ENCODE measurements around the gene PNPLA7.

PNPLA7 gene

DNA sequence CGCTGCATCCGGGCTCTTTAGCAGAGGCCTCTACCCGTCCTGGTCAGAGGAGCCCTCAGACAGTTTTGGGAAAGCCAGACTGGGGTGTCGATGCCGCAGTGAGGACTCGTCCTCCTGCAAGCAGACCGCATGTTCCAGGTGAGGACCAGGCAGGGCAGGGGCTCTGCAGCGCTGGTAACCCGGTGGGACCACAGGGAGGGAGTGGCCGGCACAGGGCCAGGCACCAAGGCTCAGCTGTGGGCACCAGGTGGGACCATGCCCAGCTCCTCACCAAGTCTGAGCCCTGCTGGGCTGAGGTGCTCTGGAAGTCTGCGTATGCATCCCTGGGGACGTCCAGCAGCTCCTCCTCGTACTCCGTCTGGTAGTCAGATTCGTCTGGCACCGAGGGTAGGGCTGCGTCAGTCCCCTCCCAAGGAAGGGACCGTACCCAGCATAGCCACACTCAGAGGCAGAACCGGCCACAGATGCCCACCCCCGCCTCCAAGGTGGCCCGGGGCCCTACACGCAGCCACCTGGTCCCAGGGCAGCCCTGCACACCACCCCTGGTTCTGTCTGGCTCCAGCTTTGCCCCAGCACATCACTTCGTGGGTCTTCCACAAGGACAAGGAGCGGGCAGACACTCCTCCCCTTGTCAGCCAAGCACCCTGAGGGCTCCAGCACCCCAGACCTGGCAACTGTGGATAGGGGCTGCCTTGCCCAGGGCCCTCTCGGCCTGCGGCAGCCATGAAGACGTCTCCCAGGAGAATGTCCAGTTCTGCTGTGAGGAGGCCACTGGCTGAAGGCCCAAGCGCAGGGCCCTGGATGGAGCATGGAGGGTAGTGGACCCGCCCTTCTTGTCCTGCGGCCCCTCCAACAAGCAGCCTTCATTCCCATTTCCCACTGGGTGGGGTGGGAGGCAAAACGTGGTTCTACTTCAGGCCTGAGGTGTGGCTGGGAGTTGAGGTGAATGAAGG lies 89.6 kb downstream of the PNPLA7 start:
- peak; percentile 52 for DNase-seq (ENCODE audit: low spot score)
- H3K27ac ChIP-seq (ENCODE audit: poor library complexity, severe bottlenecking), result no peak overlapping the region
- TF ChIP-seq, protein P1, sequence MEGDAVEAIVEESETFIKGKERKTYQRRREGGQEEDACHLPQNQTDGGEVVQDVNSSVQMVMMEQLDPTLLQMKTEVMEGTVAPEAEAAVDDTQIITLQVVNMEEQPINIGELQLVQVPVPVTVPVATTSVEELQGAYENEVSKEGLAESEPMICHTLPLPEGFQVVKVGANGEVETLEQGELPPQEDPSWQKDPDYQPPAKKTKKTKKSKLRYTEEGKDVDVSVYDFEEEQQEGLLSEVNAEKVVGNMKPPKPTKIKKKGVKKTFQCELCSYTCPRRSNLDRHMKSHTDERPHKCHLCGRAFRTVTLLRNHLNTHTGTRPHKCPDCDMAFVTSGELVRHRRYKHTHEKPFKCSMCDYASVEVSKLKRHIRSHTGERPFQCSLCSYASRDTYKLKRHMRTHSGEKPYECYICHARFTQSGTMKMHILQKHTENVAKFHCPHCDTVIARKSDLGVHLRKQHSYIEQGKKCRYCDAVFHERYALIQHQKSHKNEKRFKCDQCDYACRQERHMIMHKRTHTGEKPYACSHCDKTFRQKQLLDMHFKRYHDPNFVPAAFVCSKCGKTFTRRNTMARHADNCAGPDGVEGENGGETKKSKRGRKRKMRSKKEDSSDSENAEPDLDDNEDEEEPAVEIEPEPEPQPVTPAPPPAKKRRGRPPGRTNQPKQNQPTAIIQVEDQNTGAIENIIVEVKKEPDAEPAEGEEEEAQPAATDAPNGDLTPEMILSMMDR (IDR thresholded peaks at IDR 0.05; ENCODE audit: poor library complexity, severe bottlenecking), result no peak

DNA sequence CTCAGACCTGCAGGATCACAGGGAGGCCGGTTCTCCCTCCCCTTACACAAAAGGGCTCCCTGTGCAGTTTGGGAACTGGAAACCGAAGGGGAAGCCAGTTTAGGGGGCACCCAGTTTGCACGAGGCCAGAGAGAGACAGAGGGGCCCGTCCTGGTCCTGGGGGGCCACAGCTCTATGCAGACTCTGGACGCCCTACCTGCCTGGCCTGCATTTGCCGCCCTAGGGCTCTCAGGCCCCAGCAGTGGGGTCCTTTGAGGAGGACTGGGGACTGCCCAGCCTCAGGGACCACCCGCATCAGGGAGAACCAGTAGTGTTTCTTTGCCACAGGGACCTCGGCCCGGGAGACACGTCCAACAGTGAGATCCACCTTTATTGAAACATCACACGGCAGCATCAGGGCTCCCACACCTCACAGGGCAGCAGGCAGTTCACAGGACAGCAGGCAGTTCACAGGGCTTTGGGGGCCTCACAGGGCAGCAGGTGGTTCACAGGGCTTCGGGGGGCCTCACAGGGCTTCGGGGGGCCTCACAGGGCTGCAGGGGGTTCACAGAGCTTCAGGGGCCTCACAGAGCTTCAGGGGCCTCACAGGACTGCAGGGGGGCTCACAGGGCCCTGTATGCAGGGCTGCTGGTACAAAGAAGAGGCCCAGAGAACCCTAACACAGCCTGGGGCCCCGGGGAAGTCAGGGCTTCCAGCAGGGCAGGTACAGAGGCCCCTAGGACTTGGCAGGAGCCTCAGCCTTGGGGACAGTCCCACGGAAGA lies 90.4 kb downstream of the PNPLA7 start:
- Histone ChIP-seq H3K4me3 (ENCODE audit: severe bottlenecking) (peak overlapping the region; percentile 69), H3K4me1 (ENCODE audit: insufficient read depth, poor library complexity, severe bottlenecking) (no peaks in the 10 kb centered on the region), H3K27me3 (ENCODE audit: insufficient read depth, poor library complexity, severe bottlenecking) (no peaks in the 10 kb centered on the region), H3K9me3 (ENCODE audit: severe bottlenecking) (no peaks in the 10 kb centered on the region), H3K27ac (ENCODE audit: poor library complexity, severe bottlenecking) (no peak overlapping the region), H3K36me3 (ENCODE audit: low read depth) (peaks cover 11% of the 10 kb centered on the region)
- ATAC-seq (ENCODE audit: low read depth) (no peak), DNase-seq (ENCODE audit: low spot score) (peak; percentile 49)
- TF ChIP-seq, protein P1 (IDR thresholded peaks at IDR 0.05; ENCODE audit: poor library complexity, severe bottlenecking), result no peak

More for the DNA sequence above, 89.6 kb downstream of the PNPLA7 start:
- ATAC-seq (ENCODE audit: low read depth), result no peak
- H3K9me3 ChIP-seq (ENCODE audit: severe bottlenecking), result no peaks in the 10 kb centered on the region
- H3K27me3 ChIP-seq (ENCODE audit: insufficient read depth, poor library complexity, severe bottlenecking), result no peaks in the 10 kb centered on the region
- H3K4me3 ChIP-seq (ENCODE audit: severe bottlenecking), result no peak overlapping the region
- peaks cover 9% of the 10 kb centered on the region for H3K36me3 ChIP-seq (ENCODE audit: low read depth)
- no peaks in the 10 kb centered on the region for H3K4me1 ChIP-seq (ENCODE audit: insufficient read depth, poor library complexity, severe bottlenecking)

DNA sequence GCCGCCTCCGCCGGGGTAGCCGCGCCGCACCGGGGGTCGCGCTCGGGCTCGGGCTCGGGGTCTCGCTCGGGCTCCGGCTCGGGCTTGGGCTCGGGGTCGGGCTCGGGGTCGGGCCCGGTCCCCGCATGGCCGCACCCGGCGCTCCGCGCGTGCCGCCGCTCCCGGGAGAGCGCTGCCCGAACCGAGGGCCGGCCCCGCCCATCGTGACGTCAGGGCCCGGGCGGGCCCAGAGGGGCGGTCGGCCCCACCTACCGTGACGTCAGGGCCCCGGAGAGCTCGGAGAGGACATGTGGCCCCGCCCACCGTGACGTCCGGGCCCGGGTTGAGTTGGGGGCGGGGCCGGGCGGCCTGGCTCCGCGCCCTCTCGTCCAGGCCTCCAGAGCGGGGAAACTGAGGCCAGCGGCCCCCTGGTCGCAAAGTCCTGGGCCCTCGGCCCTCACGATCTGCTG lies 91.0 kb downstream of the PNPLA7 start, which contains the start of gene NSMF:
NSMF (minus strand) TSS at position 183 of the 449 bp plus-strand sequence. CDS start 232 bp downstream, outside the sequence.
- TF ChIP-seq, protein P1 (IDR thresholded peaks at IDR 0.05; ENCODE audit: poor library complexity, severe bottlenecking), result no peak
- peak within 1 kb of the TSS; percentile 11 for H3K27ac ChIP-seq (ENCODE audit: poor library complexity, severe bottlenecking)
- peak; percentile 92 for DNase-seq (ENCODE audit: low spot score)
- H3K4me1 ChIP-seq (ENCODE audit: insufficient read depth, poor library complexity, severe bottlenecking), result no peaks in the 10 kb centered on the region
- ATAC-seq (ENCODE audit: low read depth), result peak; percentile 69
- H3K27me3 ChIP-seq (ENCODE audit: insufficient read depth, poor library complexity, severe bottlenecking), result no peaks in the 10 kb centered on the region
- H3K4me3 ChIP-seq (ENCODE audit: severe bottlenecking), result peak within 1 kb of the TSS; percentile 69
- peaks cover 17% of the 10 kb centered on the region for H3K36me3 ChIP-seq (ENCODE audit: low read depth)
- H3K9me3 ChIP-seq (ENCODE audit: severe bottlenecking), result no peaks in the 10 kb centered on the region

DNA sequence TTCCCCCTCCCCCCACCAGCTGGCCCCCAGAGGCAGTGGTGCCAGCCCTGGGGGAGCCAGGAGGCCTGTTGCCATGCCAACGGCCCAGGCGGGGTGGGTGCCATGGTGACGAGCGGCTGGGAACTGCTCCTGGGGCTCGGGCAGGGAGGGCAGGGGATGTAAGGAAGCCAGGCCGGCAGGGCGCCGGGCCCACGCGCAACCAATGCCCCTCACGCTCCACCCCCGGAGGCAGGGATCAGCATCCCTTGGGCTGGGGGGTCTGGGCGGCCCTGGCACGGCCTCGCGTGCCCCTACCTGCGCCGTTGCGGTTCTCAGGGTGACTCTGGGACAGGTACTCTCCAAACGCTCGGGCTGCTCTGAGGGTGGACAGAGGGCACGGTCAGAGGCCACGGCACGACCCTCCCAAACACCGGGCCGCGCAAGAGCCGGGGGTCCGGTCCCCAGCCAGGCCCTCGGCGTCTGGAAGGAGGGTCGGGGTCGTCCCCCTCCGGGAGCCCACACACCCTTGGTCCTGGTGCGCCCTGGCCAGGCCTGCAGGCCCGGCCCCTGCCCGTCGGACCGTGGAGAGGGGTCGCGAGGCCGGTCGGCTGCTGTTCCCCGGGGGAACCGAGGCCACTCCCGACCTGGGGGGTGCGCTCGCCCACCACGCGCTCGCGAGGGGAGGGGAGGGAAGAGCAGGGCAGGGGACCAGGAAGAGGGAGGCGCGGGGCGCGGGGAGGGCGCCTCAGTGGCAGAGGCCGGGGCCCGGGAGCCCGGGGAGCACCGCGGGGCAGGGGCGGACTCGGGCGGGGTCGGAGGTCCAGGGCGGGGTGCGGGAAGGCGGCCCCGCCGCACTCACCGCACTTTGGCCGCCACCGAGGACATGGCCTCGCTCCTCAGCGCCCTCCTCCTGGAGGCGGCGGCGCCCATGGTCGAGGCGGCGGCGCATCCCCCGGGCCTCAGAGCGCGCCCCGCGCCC lies 91.7 kb downstream of the PNPLA7 start:
- DNase-seq (ENCODE audit: low spot score) (peak; percentile 67), ATAC-seq (ENCODE audit: low read depth) (peak; percentile 11)
- Histone ChIP-seq H3K4me1 (ENCODE audit: insufficient read depth, poor library complexity, severe bottlenecking) (no peaks in the 10 kb centered on the region), H3K4me3 (ENCODE audit: severe bottlenecking) (peak overlapping the region; percentile 69), H3K9me3 (ENCODE audit: severe bottlenecking) (no peaks in the 10 kb centered on the region), H3K27ac (ENCODE audit: poor library complexity, severe bottlenecking) (peak overlapping the region; percentile 11), H3K27me3 (ENCODE audit: insufficient read depth, poor library complexity, severe bottlenecking) (no peaks in the 10 kb centered on the region), H3K36me3 (ENCODE audit: low read depth) (peaks cover 20% of the 10 kb centered on the region)
- TF ChIP-seq, protein P1 (IDR thresholded peaks at IDR 0.05; ENCODE audit: poor library complexity, severe bottlenecking), result no peak
